SIG-M5 treated with dmso at 0.1 percent for 504 hours (cell line): Measurements from ENCODE around the gene GSE1.
A peak's percentile ranks its signal among the peaks of the same experiment; 100 is the strongest.

Experiments
- DNase-seq: peaks from one replicate; lab custom pipeline; 2025; ENCODE audit not compliant: unreplicated experiment; lab: John Stamatoyannopoulos, UW

GSE1 gene

DNA sequence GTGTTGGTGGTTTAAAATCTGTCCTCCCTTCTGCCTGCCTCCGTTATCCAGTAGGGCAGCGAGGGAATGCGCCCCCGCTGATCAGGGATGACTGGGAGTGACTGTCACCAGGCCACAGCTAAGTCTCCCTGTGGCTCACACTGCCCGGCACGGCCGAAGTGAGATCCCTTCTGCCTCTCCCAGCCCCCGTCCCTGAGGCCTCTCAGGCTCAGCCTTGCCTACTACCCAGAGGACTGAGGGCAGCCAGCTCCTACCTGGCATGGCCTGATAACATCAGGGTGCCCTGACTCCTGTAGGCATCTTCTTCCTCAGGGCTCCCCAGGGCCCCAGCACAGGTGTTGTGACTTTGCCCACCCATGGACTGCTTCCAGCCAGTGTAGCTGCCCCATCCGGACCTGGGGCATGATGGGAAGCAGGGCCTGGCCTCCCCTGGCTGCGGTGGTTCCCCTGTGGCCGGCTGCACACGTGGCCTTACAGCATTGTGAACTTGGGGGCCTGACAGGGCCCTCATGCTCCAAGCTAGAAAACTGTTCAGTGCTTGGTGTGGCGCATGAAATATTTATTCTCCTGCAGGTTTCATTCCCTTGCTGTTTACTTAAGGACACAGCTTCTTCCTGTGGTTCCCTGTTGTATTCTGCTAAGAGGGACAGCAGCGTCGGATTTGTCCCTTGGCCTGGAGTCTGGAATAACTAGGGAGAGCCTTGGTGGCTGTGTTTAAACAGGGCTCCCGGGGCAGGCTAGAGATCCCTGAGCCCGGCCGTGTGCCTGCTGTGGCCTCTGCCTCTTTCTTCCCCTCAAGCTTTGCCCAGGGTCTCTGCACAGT lies 45.6 kb downstream of the GSE1 start:
- no peak for DNase-seq

DNA sequence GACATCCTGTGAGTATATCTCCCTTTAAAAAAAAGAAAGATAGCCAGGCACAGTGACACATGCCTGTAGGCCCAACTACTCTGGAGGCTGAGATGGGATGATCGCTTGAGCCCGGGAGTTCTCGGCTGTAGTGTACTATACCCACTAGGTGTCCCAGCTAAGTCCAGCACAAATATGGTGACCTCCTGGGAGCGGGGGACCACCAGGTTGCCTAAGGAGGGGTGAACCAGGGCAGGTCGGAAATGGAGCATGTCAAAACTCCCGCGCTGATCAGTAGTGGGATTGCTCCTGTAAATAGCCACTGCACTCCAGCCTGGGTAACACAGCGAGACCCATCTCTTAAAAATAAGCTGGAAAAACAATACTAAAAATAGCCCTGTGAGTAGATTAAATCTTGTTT lies 46.2 kb downstream of the GSE1 start:
- no peak for DNase-seq

DNA sequence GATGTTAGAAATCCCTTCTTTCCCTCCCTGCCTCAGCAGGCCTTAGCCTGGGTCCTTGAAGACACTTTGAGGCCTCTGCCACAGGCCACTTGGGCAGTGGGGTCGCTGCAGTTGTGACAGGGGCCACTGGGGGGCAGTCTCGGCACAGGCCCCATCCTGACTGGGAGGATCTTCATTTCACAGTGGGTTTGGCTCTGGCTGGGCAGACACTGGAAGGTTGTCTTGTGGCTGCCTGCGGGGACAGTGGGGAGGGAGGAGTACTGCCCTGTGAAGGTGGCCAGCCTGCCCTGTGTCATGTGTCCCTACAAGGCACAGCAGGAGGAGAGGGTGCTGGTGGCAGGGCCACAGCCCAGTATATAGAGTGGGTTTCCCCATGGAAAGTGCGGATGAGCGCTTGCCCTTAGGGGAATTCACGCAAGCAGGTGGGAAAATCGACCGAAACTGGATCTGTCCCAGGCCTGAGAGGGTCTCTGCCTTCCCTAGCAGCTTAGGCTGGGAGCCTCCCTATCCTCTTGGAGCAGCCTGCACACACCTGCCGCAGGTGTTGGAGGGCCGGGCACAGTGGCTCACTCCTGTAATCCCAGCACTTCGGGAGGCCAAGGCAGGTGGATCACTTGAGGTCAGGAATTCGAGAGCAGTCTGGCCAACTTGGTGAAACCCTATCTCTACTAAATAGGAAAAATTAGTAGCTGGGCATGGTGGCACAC lies 46.8 kb downstream of the GSE1 start:
- peak; percentile 41 for DNase-seq

DNA sequence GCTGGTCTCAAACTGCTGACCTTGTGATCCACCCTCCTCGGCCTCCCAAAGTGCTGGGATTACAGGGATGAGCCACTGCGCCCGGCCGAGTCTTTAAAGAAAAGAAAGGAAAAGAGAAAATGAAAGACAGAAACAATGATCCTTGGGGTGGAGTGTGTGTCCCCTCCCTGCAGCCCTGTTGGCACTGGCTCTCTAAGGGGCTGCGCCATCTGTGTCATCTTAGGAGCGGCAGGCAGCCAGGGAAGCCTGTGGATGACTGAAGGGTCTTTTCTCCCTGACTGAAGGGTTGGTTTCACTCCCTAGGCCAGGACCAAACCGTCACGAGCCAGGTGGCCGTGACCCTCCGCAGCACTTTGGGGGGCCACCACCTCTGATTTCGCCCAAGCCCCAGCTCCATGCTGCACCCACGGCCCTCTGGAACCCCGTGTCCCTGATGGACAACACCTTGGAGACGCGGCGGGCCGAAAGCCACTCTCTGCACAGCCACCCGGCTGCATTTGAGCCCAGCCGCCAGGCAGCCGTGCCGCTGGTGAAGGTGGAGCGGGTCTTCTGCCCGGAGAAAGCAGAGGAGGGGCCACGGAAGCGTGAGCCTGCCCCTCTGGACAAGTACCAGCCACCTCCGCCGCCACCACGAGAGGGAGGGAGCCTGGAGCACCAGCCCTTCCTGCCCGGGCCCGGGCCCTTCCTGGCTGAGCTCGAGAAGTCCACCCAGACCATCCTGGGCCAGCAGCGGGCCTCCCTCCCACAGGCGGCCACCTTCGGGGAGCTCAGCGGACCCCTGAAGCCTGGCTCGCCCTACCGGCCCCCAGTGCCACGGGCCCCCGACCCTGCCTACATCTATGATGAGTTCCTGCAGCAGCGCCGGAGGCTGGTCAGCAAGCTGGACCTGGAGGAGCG lies 48.0 kb downstream of the GSE1 start:
- no peak for DNase-seq

DNA sequence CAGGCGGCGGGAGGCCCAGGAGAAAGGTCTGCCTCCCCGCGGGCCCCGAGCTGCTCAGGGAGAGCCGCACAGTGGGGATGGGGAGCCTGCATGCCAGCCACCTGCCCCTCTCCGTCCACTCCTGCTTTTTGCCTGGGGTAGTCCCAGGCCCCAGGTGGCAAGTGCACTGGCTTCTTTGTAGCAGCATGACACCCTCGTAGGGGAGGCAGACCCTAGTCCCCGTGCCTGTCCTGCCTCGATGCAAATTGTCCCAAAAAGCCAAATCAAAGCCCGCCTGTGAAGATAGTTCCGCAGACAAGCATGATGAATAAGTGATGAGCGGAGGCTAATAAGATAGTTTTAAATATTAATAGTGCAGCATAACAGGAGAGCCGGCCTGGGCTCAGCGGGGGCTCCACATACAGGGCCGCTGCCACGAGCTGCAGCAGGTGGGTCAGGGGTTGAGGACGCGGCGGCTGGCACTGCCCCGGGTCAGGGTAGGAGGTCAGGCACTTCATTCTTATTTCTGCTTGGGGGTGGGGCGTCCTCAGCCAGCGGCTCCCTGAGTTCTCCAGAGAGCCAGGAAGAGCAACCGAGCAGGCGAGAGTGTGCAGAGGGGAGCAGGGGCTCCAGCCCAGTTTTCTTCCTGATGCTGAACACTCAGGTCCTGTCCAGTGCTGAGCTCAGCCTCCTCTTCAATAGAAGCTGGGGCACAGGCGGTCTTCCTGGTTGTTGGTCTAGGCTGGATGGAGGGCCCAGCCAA lies 48.8 kb downstream of the GSE1 start:
- DNase-seq, result no peak

DNA sequence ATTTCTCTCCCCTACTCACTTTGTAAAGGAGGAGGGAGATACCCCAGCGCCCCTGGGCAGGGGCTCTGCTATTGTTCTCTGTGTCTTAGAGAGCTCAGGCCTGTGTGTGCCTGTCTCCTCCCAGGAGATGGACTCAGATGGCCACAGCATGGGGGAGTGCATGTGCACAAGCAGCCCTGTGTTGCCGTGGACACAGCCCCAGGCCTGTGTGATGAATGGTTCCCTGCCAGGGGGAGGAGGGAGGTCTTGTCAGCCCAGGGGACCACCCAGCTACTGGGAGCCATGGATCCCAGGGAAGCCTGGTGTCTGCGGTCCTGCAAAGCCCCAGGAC lies 49.3 kb downstream of the GSE1 start:
- no peak for DNase-seq

DNA sequence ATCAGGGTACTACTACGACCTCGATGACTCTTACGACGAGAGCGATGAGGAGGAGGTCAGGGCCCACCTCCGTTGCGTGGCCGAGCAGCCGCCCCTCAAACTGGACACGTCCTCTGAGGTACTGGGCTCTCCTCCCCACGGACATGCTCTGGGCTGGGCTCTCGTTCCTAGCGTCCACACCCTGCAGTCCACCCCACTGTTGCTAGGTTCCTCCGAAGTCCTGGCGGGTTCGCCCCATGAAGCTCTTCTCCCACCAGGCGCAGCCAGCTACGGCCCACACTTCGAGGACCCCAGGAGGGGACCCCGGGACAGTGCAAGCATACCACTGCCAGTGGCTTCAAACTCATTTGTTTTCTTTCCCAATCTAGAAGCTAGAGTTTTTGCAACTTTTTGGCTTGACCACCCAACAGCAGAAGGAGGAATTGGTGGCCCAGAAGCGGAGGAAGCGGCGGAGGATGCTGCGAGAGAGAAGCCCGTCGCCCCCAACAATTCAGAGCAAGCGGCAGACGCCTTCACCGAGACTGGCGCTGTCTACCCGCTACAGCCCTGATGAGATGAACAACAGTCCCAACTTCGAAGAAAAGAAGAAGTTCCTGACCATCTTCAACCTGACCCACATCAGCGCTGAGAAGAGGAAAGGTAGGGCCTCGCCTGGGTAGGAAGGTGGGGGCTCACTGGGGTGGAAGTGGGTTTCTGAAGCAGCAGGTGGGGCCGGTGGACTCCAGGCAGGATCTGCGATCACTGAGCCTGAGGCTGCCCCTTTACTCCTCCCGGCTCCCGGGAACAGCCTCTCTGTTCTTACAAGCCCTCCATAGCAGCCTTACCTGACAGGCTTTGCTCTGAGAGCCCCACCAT lies 50.1 kb downstream of the GSE1 start:
- no peak for DNase-seq

DNA sequence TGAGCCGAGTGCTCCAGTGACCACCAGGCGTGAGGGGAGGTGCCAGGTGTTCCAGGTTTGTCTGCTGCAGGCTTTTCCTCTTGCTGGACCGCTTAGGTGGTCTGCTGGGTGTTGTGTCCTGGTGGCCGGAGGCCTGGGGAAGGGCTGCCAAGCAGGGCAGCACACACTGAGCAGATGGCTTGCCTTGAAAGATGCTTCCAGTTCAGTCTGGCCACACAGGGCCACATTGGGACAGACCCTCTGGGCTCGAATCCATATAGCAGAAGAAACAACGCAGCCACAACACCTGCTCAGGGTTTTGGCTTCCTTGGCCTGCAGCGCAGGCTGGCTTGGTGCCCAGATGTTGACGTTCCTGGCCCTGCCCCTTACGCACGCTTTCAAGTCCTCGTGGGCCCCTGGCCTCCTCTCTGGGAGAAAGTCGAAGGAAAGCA lies 50.8 kb downstream of the GSE1 start:
- DNase-seq, result no peak

DNA sequence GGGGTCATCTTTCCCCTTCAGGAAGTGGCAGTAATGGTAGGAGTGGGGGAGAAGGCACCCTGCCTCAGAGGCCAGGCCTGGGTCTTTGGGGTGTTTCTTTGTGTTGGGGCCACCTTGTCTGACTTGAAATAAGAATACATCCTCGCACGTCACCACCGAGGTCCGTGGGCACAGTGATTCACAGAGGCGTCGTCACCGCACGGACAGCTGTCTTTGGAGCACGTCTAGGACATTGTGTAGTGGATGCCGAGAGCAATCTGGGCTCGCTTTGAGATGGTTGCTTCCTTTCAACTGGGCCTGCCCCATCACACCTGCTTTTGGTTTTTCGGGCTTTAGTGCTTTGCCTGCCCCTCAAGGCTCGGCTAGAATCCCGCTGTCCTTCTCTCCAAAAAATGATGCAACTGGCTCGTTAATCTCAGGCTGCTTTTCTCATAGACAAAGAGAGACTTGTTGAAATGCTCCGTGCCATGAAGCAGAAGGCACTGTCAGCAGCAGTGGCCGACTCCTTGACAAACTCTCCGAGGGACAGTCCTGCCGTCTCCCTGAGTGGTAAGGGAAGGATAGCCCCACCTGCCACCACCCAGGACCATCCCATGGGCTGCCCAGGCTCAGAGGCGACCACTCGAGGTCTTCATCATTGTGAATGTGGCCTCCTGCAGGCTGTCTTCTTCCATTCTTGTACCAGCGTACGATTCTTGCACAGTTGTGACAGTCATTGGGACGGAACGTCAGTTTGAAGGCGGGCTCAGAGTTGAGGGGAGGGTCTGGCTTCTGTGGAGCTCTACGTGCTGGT lies 51.7 kb downstream of the GSE1 start:
- DNase-seq, result no peak

DNA sequence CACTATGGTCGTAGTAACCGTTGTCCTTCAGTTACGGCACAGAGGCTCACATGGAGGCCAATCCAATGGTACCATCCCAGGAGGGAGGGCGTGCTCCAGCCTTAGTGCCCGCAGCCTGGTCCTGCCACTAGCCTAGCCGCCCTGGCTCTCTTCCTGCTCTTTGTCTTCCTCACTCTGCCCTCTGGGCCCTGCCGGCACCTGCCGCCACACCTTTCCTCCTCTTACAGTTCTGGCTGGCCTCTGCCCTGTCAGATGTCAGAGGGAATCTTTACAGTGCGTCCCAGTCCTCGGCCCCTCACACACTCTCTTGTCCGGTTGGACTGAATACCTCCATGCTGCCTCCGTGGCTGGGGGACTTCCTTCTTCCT lies 52.2 kb downstream of the GSE1 start:
- DNase-seq, result no peak

DNA sequence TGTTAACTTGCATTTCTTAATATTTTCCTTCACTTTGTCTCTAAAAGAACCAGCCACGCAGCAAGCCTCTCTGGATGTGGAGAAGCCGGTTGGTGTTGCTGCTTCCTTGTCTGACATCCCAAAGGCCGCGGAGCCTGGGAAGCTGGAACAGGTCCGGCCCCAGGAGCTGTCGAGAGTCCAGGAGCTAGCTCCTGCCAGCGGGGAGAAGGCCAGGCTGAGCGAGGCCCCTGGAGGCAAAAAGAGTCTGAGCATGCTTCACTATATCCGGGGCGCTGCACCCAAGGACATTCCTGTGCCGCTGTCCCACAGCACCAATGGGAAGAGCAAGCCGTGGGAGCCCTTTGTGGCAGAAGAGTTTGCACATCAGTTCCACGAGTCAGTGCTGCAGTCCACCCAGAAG lies 52.8 kb downstream of the GSE1 start:
- DNase-seq, result no peak

DNA sequence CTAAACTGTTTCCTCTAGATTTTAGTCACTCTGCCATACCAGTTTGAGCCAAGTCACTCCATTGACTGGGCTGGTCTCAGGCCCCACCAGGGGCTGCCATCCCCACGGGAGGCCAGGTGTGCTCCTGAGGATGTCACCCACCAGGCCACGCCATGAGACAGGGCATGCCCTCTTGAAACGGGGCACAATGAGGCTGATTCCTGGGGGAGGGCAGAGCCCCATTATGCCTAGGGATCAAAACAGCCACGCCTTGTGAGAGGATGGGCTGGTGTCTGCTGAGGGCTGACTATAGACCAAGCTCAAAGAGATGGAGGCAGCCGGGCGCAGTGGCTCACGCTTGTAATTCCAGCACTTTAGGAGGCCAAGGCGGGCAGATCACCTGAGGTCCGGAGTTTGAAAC lies 54.1 kb downstream of the GSE1 start:
- no peak for DNase-seq

DNA sequence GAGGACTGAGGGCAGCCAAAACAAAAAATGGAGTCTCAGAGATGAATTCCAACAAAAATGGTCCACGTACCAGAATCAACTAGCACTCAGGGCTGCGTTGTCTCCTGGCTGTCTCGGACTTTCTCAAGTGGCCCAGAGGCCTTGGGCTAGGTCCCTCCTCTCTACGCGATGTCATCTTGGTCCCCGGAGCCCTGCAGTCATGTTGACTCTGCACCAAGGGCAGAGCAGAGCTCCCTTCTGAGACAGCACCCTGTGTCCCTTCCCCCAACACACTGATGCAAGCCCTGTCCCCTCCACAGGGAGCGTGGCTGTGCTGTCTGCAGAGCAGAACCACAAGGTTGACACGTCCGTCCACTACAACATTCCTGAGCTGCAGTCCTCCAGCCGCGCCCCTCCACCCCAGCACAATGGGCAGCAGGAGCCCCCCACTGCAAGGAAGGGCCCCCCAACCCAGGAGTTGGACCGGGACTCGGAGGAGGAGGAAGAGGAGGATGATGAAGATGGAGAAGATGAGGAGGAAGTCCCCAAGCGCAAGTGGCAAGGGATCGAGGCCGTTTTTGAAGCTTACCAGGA lies 54.8 kb downstream of the GSE1 start:
- no peak for DNase-seq

DNA sequence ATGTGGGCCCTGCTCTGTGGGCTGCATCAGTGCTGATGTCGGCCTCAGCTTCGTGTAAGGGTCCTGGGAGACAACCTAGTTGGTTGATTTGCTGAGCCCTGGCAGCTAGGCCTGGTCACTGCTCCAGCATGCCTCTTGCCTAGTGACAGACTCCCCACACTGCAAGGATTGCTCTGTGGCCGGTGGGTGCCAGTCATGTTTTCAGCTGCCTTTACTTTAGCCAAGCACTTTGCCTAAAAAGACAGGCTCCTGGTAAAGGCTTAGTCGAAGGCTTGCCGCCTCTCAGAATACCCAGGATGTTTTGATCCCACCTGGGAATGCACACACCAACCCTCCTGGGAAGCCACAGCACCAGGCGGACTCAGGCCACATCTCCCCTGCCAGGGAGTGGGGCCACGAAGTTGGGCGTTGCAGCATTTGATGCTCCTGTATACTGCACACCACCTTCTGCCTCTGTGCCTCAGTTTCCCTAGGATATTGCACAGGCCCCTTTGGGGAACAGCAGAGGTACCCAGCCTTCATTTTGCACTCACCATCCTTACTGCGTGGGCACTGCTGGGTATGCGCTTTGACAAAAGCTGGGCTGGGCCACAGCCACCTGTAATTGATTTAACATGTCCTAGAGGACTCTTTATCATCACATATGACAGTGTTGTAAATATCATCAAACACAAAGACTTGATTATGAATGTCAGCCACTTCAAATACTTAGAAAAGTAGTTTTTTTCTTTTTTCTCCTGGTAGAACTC lies 55.7 kb downstream of the GSE1 start:
- no peak for DNase-seq

DNA sequence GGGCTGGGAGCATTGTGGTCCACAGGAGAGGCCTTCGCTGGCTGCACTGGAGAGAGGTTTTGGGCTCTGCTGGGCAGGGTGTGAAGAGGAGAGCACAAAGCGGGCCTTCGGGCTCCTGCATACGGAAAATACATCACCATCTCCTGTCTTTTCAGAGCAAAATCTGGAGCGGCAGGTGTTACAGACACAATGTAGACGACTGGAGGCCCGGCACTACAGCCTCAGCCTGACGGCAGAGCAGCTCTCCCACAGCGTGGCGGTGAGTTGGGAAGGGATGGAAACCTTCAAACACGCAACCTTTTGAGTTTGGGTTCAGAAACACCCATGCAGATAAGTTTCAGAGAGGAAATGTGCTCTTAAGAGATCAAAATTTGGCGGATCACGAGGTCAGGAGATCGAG lies 57.7 kb downstream of the GSE1 start:
- DNase-seq, result no peak

DNA sequence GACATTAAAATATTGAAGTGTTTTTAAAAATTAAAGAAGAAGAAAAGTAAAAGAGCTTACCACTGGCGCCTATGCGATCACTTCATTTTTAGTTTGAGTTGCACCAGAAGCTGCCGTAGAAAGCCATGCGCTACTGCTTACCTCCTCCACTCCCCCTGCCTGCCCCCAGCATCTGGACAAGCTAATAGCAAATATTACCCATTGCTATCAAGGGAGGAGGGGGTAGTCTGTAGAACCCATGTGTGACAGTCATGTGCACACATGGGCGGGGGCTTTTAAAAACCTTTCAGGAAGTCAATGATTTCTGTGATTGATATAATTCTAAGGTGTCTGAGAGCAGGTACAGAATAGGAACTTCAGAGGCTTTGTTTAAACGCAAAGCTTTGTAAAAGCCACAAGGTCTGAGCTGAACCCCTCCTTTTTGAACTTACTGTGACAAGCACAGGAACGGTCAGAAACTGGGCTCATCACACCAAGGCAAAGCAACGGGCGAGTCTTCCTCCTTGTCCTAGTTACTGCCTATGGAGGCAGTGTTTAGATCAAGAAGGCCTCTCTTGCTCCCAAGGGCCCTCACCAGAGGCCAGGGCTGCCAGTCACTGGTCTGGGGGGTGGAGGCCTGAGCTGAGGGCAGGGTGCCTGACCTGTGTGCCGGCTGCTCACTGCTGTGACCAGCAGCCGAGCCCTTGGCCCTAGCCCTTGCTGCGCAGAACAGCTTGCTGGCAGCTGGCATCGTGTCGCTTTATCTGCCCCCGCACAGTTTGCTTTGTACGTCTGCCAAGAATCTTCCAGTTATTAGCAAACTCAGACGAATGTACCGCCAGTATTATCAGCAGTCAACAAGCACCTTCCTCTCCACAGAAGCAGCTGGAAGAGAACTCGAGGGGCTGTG lies 60.7 kb downstream of the GSE1 start:
- no peak for DNase-seq

DNA sequence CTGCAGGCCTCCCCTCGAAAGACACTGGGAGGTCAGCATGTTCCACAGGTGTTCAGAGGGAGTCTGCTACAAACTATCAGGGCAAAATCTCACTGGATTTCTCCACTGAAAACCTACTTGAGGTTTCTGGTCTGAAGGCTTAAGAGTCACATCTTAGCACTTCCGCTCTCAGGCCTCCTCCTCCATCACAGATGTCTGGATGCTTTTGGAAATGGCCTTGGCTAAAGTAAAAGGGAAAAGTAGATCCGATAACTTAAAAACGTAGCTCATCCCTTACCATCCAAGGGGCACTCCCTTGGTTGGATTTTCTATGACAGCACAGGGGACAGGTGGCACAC lies 61.3 kb downstream of the GSE1 start:
- no peak for DNase-seq

DNA sequence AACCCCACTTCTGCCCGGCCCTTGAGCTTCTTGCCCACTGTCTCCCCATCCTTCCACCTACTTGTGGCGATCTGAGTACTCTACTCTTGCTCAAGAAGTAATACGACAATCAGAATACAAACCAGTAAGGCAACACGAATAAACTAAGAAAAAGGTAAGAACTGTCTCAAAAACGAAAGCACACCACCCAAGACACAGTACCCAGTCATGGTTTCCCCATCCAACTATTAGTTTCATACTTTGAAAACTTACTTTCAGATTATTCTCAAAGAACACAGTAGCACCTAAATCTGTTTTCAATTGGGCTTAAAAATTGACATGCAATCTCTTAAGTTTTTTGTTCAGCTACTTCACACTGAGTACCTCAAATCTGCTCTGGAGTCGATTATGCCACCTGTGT lies 61.7 kb downstream of the GSE1 start:
- DNase-seq, result no peak
